Pancreas (tissue), 10 donors: ENCODE data around the gene IWS1. TPM values are rescaled to one million over a fixed set of nuclear protein-coding genes. Genes with fewer than 3 reads are reported as not detected.
A peak's percentile ranks its signal among the peaks of the same experiment; 100 is the strongest.
"Not testable (repeated sequence)": the region's sequence is repeated elsewhere in the genome, so short reads cannot be mapped to it uniquely, and the experiment has no call there.

Source experiments
- ATAC-seq, 4 donors: fragments of 200-7000 bp; cut with Tn5 transposase; one replicate each; pipeline versions ENCODE4 v1.8.0 to v1.9.1; 2020; ENCODE audit warnings: mild to moderate bottlenecking in 4 of 4, moderate library complexity in 4 of 4
- DNase-seq, 6 donors: peaks; one replicate each; pipeline ENCODE4 v3.0.0-alpha.2; 2020
- FAIRE-seq: peaks from 2 replicates; lab custom pipeline; 2012; peaks lifted over from hg19 to GRCh38; lab: Jason Lieb, UNC
- H3K27ac ChIP-seq, 4 donors: fragments of 200-600 bp; sonication (generic); 1 replicate in 3 of 4; 2 replicates in 1 of 4; pipeline versions ENCODE4 v1.5.0 to v1.8.0; 2020
- H3K27me3 ChIP-seq, 4 donors: fragments of 200-600 bp; one replicate each; pipeline ENCODE4 v1.8.0; 2021
- H3K36me3 ChIP-seq, 3 donors: fragments of 200-600 bp; sonication (generic) in 1 of 3; one replicate each; pipeline versions ENCODE4 v1.5.0 to v1.8.0; 2020 to 2021
- H3K4me1 ChIP-seq, 3 donors: fragments of 200-600 bp; one replicate each; pipeline ENCODE4 v1.8.0; 2021
- H3K4me3 ChIP-seq, 4 donors: fragments of 200-600 bp; sonication (generic) in 2 of 4; one replicate each; pipeline versions ENCODE4 v1.5.0 to v1.8.0; 2020 to 2021
- H3K9me3 ChIP-seq, 4 donors: fragments of 200-600 bp; one replicate each; pipeline ENCODE4 v1.8.0; 2021
- WGBS, 2 donors: extraction: QIAGEN DNeasy Blood & Tissue Kit; methylation state at CpG; one replicate each; pipeline ENCODE4 v1.1.7; 2013; 5-methylcytosine and 5-hydroxymethylcytosine counted together
- intact Hi-C, 3 donors: fragments of 100-400 bp; cut with DNase I; formaldehyde crosslinking; loops; one replicate each; pipeline versions ENCODE4 v1.11.1 to v1.14.2; 2022
- polyA plus RNA-seq, 2 donors: library from polyadenylated mRNA; stranded (reverse); fragments of 200-250 nt; gene quantifications; one replicate each; pipeline ENCODE4 v1.2.3, GENCODE V29; 2013
- total RNA-seq, 6 donors: library from RNA; stranded (reverse); fragmentation: NEBNext Ultra II Directional in 4 of 6; extraction: Animal tissue kit (Norgen Biotek cat#: 25700) in 4 of 6; gene quantifications; one replicate each; pipeline versions ENCODE4 v1.2.1 to v1.2.4, GENCODE V29; 2021 to 2023
- TF ChIP-seq, protein P1 (sequence below), 4 donors: fragments of 200-600 bp; sonication (generic) in 3 of 4; IDR thresholded peaks; one replicate each; pipeline versions ENCODE4 v1.5.0 to v1.8.0; 2021; ENCODE audit warnings: antibody characterized with exemption in 4 of 4
- donor health status: healthy with polysubstance abuse.
- donor health status: DM: no; HTN: no; CAD: no; lungs with moderate emphysema.
- donor health status: DM: no; HTN: no; CAD: no.
- donor health status: control.
- donor health status: control.
- donor health status: Bipolar disorder and iron deficiency.
- donor health status: DM: yes; HTN: yes; CAD: no.
- donor health status: DM: no; HTN: no; CAD: no.
- donor health status: DM: no; HTN: no; CAD: no.
- donor health status: DM: yes; HTN: yes; CAD: no.

The IWS1 gene
- total and polyA plus RNA-seq, 8 donors = 9.7 to 22.3 (median 13.9) TPM

- Histone ChIP-seq H3K4me1 (peaks cover 4 to 17% (median 7%) of the 10 kb centered on the region in 3 donors), H3K4me3 (no peak overlapping the region), H3K36me3 (no peaks in the 10 kb centered on the region), H3K9me3 (no peaks in the 10 kb centered on the region), H3K27me3 (no peaks in the 10 kb centered on the region), H3K27ac (peak overlapping the region in 3 of 4 donors; percentile 36 to 85 (median 81))
- 81 to 82% methylated on average over 13 of the region's 13 CpGs for WGBS, 2 donors
- TF ChIP-seq, protein P1, sequence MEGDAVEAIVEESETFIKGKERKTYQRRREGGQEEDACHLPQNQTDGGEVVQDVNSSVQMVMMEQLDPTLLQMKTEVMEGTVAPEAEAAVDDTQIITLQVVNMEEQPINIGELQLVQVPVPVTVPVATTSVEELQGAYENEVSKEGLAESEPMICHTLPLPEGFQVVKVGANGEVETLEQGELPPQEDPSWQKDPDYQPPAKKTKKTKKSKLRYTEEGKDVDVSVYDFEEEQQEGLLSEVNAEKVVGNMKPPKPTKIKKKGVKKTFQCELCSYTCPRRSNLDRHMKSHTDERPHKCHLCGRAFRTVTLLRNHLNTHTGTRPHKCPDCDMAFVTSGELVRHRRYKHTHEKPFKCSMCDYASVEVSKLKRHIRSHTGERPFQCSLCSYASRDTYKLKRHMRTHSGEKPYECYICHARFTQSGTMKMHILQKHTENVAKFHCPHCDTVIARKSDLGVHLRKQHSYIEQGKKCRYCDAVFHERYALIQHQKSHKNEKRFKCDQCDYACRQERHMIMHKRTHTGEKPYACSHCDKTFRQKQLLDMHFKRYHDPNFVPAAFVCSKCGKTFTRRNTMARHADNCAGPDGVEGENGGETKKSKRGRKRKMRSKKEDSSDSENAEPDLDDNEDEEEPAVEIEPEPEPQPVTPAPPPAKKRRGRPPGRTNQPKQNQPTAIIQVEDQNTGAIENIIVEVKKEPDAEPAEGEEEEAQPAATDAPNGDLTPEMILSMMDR (IDR thresholded peaks at IDR 0.05) = no peak
- FAIRE-seq (no peak), ATAC-seq (no peak), DNase-seq (no peak)
- intact Hi-C loops = no loop called here
Measured at GRCh38 chr2:127455566-127456493, 70.5 kb downstream of the IWS1 start.

GRCh38 chr2:127454595-127455565, 71.4 kb downstream of the IWS1 start:
- Histone ChIP-seq H3K4me1 (peaks cover 4 to 17% (median 7%) of the 10 kb centered on the region in 3 donors), H3K9me3 (no peaks in the 10 kb centered on the region), H3K4me3 (peak overlapping the region in 2 of 4 donors; percentile 6 to 17), H3K36me3 (no peaks in the 10 kb centered on the region), H3K27me3 (no peaks in the 10 kb centered on the region), H3K27ac (peak overlapping the region; percentile 30 to 85 (median 58))
- DNase-seq (peak in 5 of 6 donors; percentile 53 to 82 (median 63)), FAIRE-seq (no peak), ATAC-seq (peak; percentile 95 to 97 (median 95))
- intact Hi-C loops = no loop called here
- TF ChIP-seq, protein P1 (IDR thresholded peaks at IDR 0.05) = no peak
- WGBS, 2 donors = 31 to 35% methylated on average over 19 of the region's 19 CpGs

GRCh38 chr2:127453392-127454171, 72.7 kb downstream of the IWS1 start:
- Histone ChIP-seq H3K36me3 (no peaks in the 10 kb centered on the region), H3K4me3 (no peak overlapping the region), H3K9me3 (no peaks in the 10 kb centered on the region), H3K4me1 (peaks cover 4 to 17% (median 7%) of the 10 kb centered on the region in 3 donors), H3K27me3 (no peaks in the 10 kb centered on the region), H3K27ac (no peak overlapping the region)
- TF ChIP-seq, protein P1 (IDR thresholded peaks at IDR 0.05) = no peak
- FAIRE-seq (no peak), DNase-seq (no peak), ATAC-seq (peak in 3 of 4 donors; percentile 15 to 29 (median 28))
- intact Hi-C loops = no loop called here
- 83 to 84% methylated on average over 8 of the region's 8 CpGs for WGBS, 2 donors

GRCh38 chr2:127453013-127453391, 73.3 kb downstream of the IWS1 start:
- no peak for FAIRE-seq
- TF ChIP-seq, protein P1 (IDR thresholded peaks at IDR 0.05) = no peak
- Histone ChIP-seq H3K27me3 (no peaks in the 10 kb centered on the region), H3K4me3 (no peak overlapping the region), H3K4me1 (peaks cover 4 to 17% (median 7%) of the 10 kb centered on the region in 3 donors), H3K9me3 (no peaks in the 10 kb centered on the region), H3K27ac (no peak overlapping the region), H3K36me3 (no peaks in the 10 kb centered on the region)
- no peak for DNase-seq
- 95 to 97% methylated on average over 3 of the region's 3 CpGs for WGBS, 2 donors
- intact Hi-C loops = no loop called here
- no peak for ATAC-seq

DNA sequence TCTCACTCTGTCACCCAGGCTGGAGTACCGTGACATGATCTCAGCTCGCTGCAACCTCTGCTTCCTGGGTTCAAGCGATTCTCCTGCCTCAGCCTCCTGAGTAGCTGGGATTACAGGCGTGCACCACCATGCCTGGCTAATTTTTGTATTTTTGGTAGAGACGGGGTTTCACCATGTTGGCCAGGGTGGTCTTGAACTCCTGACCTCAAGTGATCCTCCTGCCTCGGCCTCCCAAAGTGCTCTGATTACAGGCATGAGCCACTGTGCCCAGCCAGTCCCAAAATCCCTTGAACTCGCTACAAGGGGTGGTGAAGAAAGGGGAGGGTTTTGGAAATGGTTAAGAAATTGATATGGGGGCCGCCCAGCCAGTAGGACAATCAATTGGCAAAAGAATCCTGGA, 73.9 kb downstream of the IWS1 start:
- peaks cover 4 to 17% (median 7%) of the 10 kb centered on the region in 3 donors for H3K4me1 ChIP-seq
- whole genome bisulfite sequencing, 2 donors = 93 to 98% methylated on average over 8 of the region's 8 CpGs
- H3K9me3 ChIP-seq, H3K27me3 ChIP-seq, DNase-seq, H3K4me3 ChIP-seq, H3K27ac ChIP-seq, H3K36me3 ChIP-seq, intact Hi-C loops, FAIRE-seq, ATAC-seq: not testable (repeated sequence)
